Naive thymus-derived CD8-positive, alpha-beta T cell (primary cell): ENCODE measurements around the gene CABP7. TPM values are rescaled to one million over a fixed set of nuclear protein-coding genes. Genes with fewer than 3 reads are reported as not detected.

Source experiments
- ATAC-seq, 2 donors: fragments of 150-1000 bp; cut with Tn5 transposase in 1 of 2; sonication (Bioruptor Pico), chemical (Tn5 transposase) in 1 of 2; 1 replicate in 1 of 2; 2 replicates in 1 of 2; pipeline ENCODE4 v1.10.0; 2021; ENCODE audit warnings: mild to moderate bottlenecking in 2 of 2, moderate library complexity in 2 of 2
- POLR2A ChIA-PET: fragments of 350-600 bp; sonication (Branson Sonifier 250); formaldehyde crosslinking; loops from one replicate; lab custom pipeline; 2021; ENCODE audit warnings: antibody characterized with exemption; lab: Charles Lee
- DNase-seq, 10 donors: peaks; one replicate each; pipeline versions ENCODE4 v3.0.0 to v3.0.0-alpha.2; 2020 to 2022
- H3K27ac Mint-ChIP-seq, 10 donors: one replicate each; pipeline ENCODE4 v1.8.0; 2020 to 2022; ENCODE audit warnings: mild to moderate bottlenecking in 10 of 10, mixed read lengths in 10 of 10, moderate library complexity in 4 of 10, inconsistent platforms in 1 of 10
- H3K27me3 Mint-ChIP-seq, 5 donors: one replicate each; pipeline ENCODE4 v1.8.0; 2021 to 2022; ENCODE audit warnings: mixed read lengths in 5 of 5
- H3K36me3 Mint-ChIP-seq, 3 donors: one replicate each; pipeline ENCODE4 v1.8.0; 2020 to 2022; ENCODE audit warnings: mixed read lengths in 3 of 3, mild to moderate bottlenecking in 2 of 3, inconsistent platforms in 1 of 3
- H3K4me1 Mint-ChIP-seq, 4 donors: one replicate each; pipeline ENCODE4 v1.8.0; 2021 to 2022; ENCODE audit warnings: mixed read lengths in 4 of 4
- H3K4me3 Mint-ChIP-seq, 10 donors: one replicate each; pipeline ENCODE4 v1.8.0; 2020 to 2022; ENCODE audit warnings: mild to moderate bottlenecking in 10 of 10, mixed read lengths in 10 of 10, moderate library complexity in 6 of 10, inconsistent platforms in 1 of 10
- H3K9me3 Mint-ChIP-seq, 9 donors: one replicate each; pipeline ENCODE4 v1.8.0; 2020 to 2022; ENCODE audit warnings: mixed read lengths in 9 of 9, mild to moderate bottlenecking in 3 of 9, inconsistent platforms in 1 of 9, moderate library complexity in 1 of 9
- polyA plus RNA-seq, 3 donors: library from polyadenylated mRNA; unstranded; fragments of 300-500 nt; fragmentation: Illumina TruSeq; gene quantifications; one replicate each; pipeline ENCODE4 v1.2.3, GENCODE V29; 2021
- total RNA-seq, 8 experiments: library from RNA in 2 of 8; stranded (reverse) in 2 of 8; gene quantifications; one replicate each; pipeline ENCODE4 v1.2.3 and lab custom pipeline; 2021 to 2026

CABP7 gene
- under 1 TPM in 1 of 2 experiments, not detected in 1; 0.11 TPM for total RNA-seq
- under 1 TPM; 0.06 to 0.09 (median 0.06) TPM for polyA plus RNA-seq
- 0 to 0.67 (median 0.14) reads per million in 6 experiments for total RNA-seq (lab: John Stamatoyannopoulos, UW)

- Mint-ChIP-seq H3K27ac (no peak within 1 kb of the TSS), H3K36me3 (no peaks in the 10 kb centered on the region), H3K4me1 (peaks cover 0 to 13% (median 2%) of the 10 kb centered on the region in 4 donors), H3K27me3 (peaks cover 14 to 56% (median 48%) of the 10 kb centered on the region in 5 donors), H3K9me3 (no peaks in the 10 kb centered on the region), H3K4me3 (peak within 1 kb of the TSS in 7 of 10 donors; percentile 10 to 62 (median 29))
- ATAC-seq (peak in 1 of 2 donors; percentile 39), DNase-seq (no peak)
- POLR2A ChIA-PET, result no interaction called here
These were observed at the start of gene CABP7 for GRCh38 chr22:29719899-29720645. Gene CABP7, plus strand, starts transcription at chr22:29720003. Its CDS starts 422 bp downstream, at chr22:29720425.

- Mint-ChIP-seq H3K27me3 (no peaks in the 10 kb centered on the region), H3K4me1 (no peaks in the 10 kb centered on the region), H3K4me3 (no peak overlapping the region), H3K36me3 (peaks cover 5 to 89% (median 15%) of the 10 kb centered on the region in 3 donors), H3K27ac (peak overlapping the region in 3 of 10 donors; percentile 15 to 78 (median 43)), H3K9me3 (no peaks in the 10 kb centered on the region)
- no peak for ATAC-seq
- DNase-seq, result no peak
- POLR2A ChIA-PET, result no interaction called here
These were observed 49.2 kb upstream of the CABP7 start for GRCh38 chr22:29670626-29671025.

GRCh38 chr22:29673361-29674066 lies 46.3 kb upstream of the CABP7 start:
- no peaks in the 10 kb centered on the region for H3K9me3 Mint-ChIP-seq
- no peak overlapping the region for H3K27ac Mint-ChIP-seq
- POLR2A ChIA-PET, result no interaction called here
- DNase-seq (no peak), ATAC-seq (no peak)
- peaks cover 0 to 2% (median 0%) of the 10 kb centered on the region in 4 donors for H3K4me1 Mint-ChIP-seq
- H3K4me3 Mint-ChIP-seq, result no peak overlapping the region
- peaks cover 5 to 94% (median 27%) of the 10 kb centered on the region in 3 donors for H3K36me3 Mint-ChIP-seq
- H3K27me3 Mint-ChIP-seq, result no peaks in the 10 kb centered on the region

GRCh38 chr22:29674121-29674520 lies 45.7 kb upstream of the CABP7 start:
- DNase-seq, result no peak
- no peaks in the 10 kb centered on the region for H3K9me3 Mint-ChIP-seq

GRCh38 chr22:29679316-29679715 lies 40.5 kb upstream of the CABP7 start:
- peaks cover 0 to 99% (median 36%) of the 10 kb centered on the region in 3 donors for H3K36me3 Mint-ChIP-seq
- no peak overlapping the region for H3K27ac Mint-ChIP-seq
- ATAC-seq (no peak), DNase-seq (no peak)
- peaks cover 0 to 3% (median 0%) of the 10 kb centered on the region in 4 donors for H3K4me1 Mint-ChIP-seq
- POLR2A ChIA-PET, result no interaction called here
- H3K4me3 Mint-ChIP-seq, result no peak overlapping the region
- H3K9me3 Mint-ChIP-seq, result no peaks in the 10 kb centered on the region
- H3K27me3 Mint-ChIP-seq, result no peaks in the 10 kb centered on the region

More at GRCh38 chr22:29674121-29674520, 45.7 kb upstream of the CABP7 start:
- Mint-ChIP-seq H3K27me3 (no peaks in the 10 kb centered on the region), H3K4me3 (no peak overlapping the region), H3K36me3 (peaks cover 5 to 94% (median 27%) of the 10 kb centered on the region in 3 donors), H3K4me1 (peaks cover 0 to 2% (median 0%) of the 10 kb centered on the region in 4 donors), H3K27ac (no peak overlapping the region)
- ATAC-seq, result no peak
- POLR2A ChIA-PET, result no interaction called here

GRCh38 chr22:29683536-29683935 lies 36.3 kb upstream of the CABP7 start:
- DNase-seq, result no peak
- H3K4me3 Mint-ChIP-seq, result no peak overlapping the region
- peak overlapping the region in 1 of 10 donors; percentile 7 for H3K27ac Mint-ChIP-seq

GRCh38 chr22:29684244-29684643 lies 35.6 kb upstream of the CABP7 start:
- no peaks in the 10 kb centered on the region for H3K27me3 Mint-ChIP-seq
- peaks cover 0 to 2% (median 0%) of the 10 kb centered on the region in 4 donors for H3K4me1 Mint-ChIP-seq
- ATAC-seq, result no peak
- H3K36me3 Mint-ChIP-seq, result peaks cover 0 to 84% (median 17%) of the 10 kb centered on the region in 3 donors
- DNase-seq, result no peak
- H3K4me3 Mint-ChIP-seq, result no peak overlapping the region
- POLR2A ChIA-PET, result no interaction called here
- H3K9me3 Mint-ChIP-seq, result no peaks in the 10 kb centered on the region
- H3K27ac Mint-ChIP-seq, result no peak overlapping the region

More at GRCh38 chr22:29683536-29683935, 36.3 kb upstream of the CABP7 start:
- H3K36me3 Mint-ChIP-seq, result peaks cover 0 to 89% (median 17%) of the 10 kb centered on the region in 3 donors
- POLR2A ChIA-PET, result no interaction called here
- no peak for ATAC-seq
- peaks cover 0 to 2% (median 0%) of the 10 kb centered on the region in 4 donors for H3K4me1 Mint-ChIP-seq
- no peaks in the 10 kb centered on the region for H3K27me3 Mint-ChIP-seq
- H3K9me3 Mint-ChIP-seq, result no peaks in the 10 kb centered on the region

GRCh38 chr22:29689206-29689879 lies 30.5 kb upstream of the CABP7 start:
- ATAC-seq (no peak), DNase-seq (no peak)
- Mint-ChIP-seq H3K36me3 (peaks cover 0 to 54% (median 8%) of the 10 kb centered on the region in 3 donors), H3K27me3 (no peaks in the 10 kb centered on the region), H3K4me1 (peaks cover 1 to 15% (median 4%) of the 10 kb centered on the region in 4 donors), H3K4me3 (no peak overlapping the region), H3K27ac (peak overlapping the region in 3 of 10 donors; percentile 43 to 90 (median 60)), H3K9me3 (no peaks in the 10 kb centered on the region)
- POLR2A ChIA-PET, result interaction anchor here (0.5 kb wide), 1 partner anchor 97 kb away, joined by 3 read pairs; no protein-coding TSS in a partner anchor

- ATAC-seq, result no peak
- Mint-ChIP-seq H3K27ac (peak overlapping the region in 3 of 10 donors; percentile 43 to 90 (median 60)), H3K36me3 (peaks cover 0 to 54% (median 13%) of the 10 kb centered on the region in 3 donors)
These were observed 30.0 kb upstream of the CABP7 start for GRCh38 chr22:29689880-29690213.

GRCh38 chr22:29690476-29690875 lies 29.3 kb upstream of the CABP7 start:
- POLR2A ChIA-PET, result no interaction called here
- H3K27ac Mint-ChIP-seq, result peak overlapping the region in 1 of 10 donors; percentile 43
- no peaks in the 10 kb centered on the region for H3K27me3 Mint-ChIP-seq
- ATAC-seq (no peak), DNase-seq (no peak)
- H3K9me3 Mint-ChIP-seq, result no peaks in the 10 kb centered on the region
- H3K4me3 Mint-ChIP-seq, result no peak overlapping the region
- H3K36me3 Mint-ChIP-seq, result peaks cover 0 to 51% (median 15%) of the 10 kb centered on the region in 3 donors
- peaks cover 1 to 15% (median 4%) of the 10 kb centered on the region in 4 donors for H3K4me1 Mint-ChIP-seq

More at GRCh38 chr22:29689880-29690213, 30.0 kb upstream of the CABP7 start:
- DNase-seq, result peak in 3 of 10 donors; percentile 9 to 19 (median 16)
- H3K4me3 Mint-ChIP-seq, result no peak overlapping the region
- H3K9me3 Mint-ChIP-seq, result no peaks in the 10 kb centered on the region
- POLR2A ChIA-PET, result interaction anchor here (0.5 kb wide), 1 partner anchor 98 kb away, joined by 3 read pairs; no protein-coding TSS in a partner anchor
- H3K4me1 Mint-ChIP-seq, result peaks cover 1 to 15% (median 4%) of the 10 kb centered on the region in 4 donors
- no peaks in the 10 kb centered on the region for H3K27me3 Mint-ChIP-seq

- POLR2A ChIA-PET, result no interaction called here
- H3K9me3 Mint-ChIP-seq, result no peaks in the 10 kb centered on the region
- H3K4me3 Mint-ChIP-seq, result no peak overlapping the region
- H3K27ac Mint-ChIP-seq, result peak overlapping the region in 2 of 10 donors; percentile 27 to 35
- peaks cover 1 to 15% (median 4%) of the 10 kb centered on the region in 4 donors for H3K4me1 Mint-ChIP-seq
- no peak for DNase-seq
- no peak for ATAC-seq
- no peaks in the 10 kb centered on the region for H3K27me3 Mint-ChIP-seq
- H3K36me3 Mint-ChIP-seq, result peaks cover 0 to 55% (median 22%) of the 10 kb centered on the region in 3 donors
These were observed 28.0 kb upstream of the CABP7 start for GRCh38 chr22:29691636-29692326.

GRCh38 chr22:29692327-29692640 lies 27.5 kb upstream of the CABP7 start:
- H3K36me3 Mint-ChIP-seq, result peaks cover 0 to 56% (median 20%) of the 10 kb centered on the region in 3 donors
- no peaks in the 10 kb centered on the region for H3K9me3 Mint-ChIP-seq
- POLR2A ChIA-PET, result no interaction called here
- H3K27ac Mint-ChIP-seq, result peak overlapping the region in 2 of 10 donors; percentile 27 to 35
- DNase-seq (no peak), ATAC-seq (no peak)
- H3K27me3 Mint-ChIP-seq, result no peaks in the 10 kb centered on the region
- H3K4me1 Mint-ChIP-seq, result peaks cover 1 to 15% (median 4%) of the 10 kb centered on the region in 4 donors
- no peak overlapping the region for H3K4me3 Mint-ChIP-seq
